Panc1 (cell line): Measurements from ENCODE around the gene IL12RB2. TPM values are rescaled to one million over a fixed set of nuclear protein-coding genes. Genes with fewer than 3 reads are reported as not detected.

Experiments used
- ATAC-seq: fragments of 200-7000 bp; cut with Tn5 transposase; 2 replicates; pipeline ENCODE4 v1.9.1; 2020; ENCODE audit warnings: mild to moderate bottlenecking, moderate library complexity
- BruUV-seq: library from RNA; stranded (reverse); fragments of 400-500 nt; replicated peaks from 2 replicates; lab custom pipeline; 2021; lab: Mats Ljungman, UMichigan
- CTCF ChIA-PET: fragments of 300-600 bp; sonication (Branson Sonifier 250); formaldehyde crosslinking; loops from one replicate; lab custom pipeline; 2022; ENCODE audit warnings: antibody characterized with exemption; lab: Charles Lee
- POLR2A ChIA-PET: fragments of 300-600 bp; sonication (Branson Sonifier 250); formaldehyde crosslinking; loops from one replicate; lab custom pipeline; 2022; ENCODE audit warnings: antibody characterized with exemption; lab: Charles Lee
- DNase-seq: peaks from one replicate; pipeline ENCODE4 v3.0.0-alpha.2; 2010; ENCODE audit warnings: low read depth, low spot score
- H3K27ac ChIP-seq: 2 replicates; pipeline ENCODE4 v1.5.1; 2011; ENCODE audit warnings: mild to moderate bottlenecking, low read length, inconsistent platforms
- H3K27me3 ChIP-seq: fragments of 200-500 bp; sonication (Bioruptor generic); 2 replicates; pipeline ENCODE4 v1.6.0; 2014; ENCODE audit warnings: low read length, inconsistent platforms; ENCODE audit not compliant: control insufficient read depth, insufficient read depth
- H3K36me3 ChIP-seq: fragments of 200-500 bp; sonication (Bioruptor generic); 2 replicates; pipeline ENCODE4 v1.5.1; 2014; ENCODE audit warnings: inconsistent platforms, mild to moderate bottlenecking, low read length, moderate library complexity; ENCODE audit not compliant: control insufficient read depth, insufficient read depth
- H3K4me1 ChIP-seq: 2 replicates; pipeline ENCODE4 v1.5.1; 2011; ENCODE audit warnings: inconsistent platforms, mild to moderate bottlenecking, low read length, moderate library complexity; ENCODE audit not compliant: control insufficient read depth, insufficient read depth
- H3K4me3 ChIP-seq, 2 experiments: 2 replicates each; pipeline ENCODE4 v1.5.1; 2011 to 2012; ENCODE audit warnings: low read depth in 2 of 2, low read length in 2 of 2, mild to moderate bottlenecking in 2 of 2, inconsistent platforms in 1 of 2, moderate library complexity in 1 of 2
- H3K9me3 ChIP-seq: fragments of 200-500 bp; sonication (Bioruptor generic); 2 replicates; pipeline ENCODE4 v1.5.1; 2014; ENCODE audit warnings: low read depth, mild to moderate bottlenecking, inconsistent platforms, low read length, moderate library complexity; ENCODE audit not compliant: control insufficient read depth, insufficient read depth
- CTCF ChIP-seq: fragments of 450-650 bp; IDR thresholded peaks from 2 replicates; pipeline ENCODE4 v1.5.1; 2017; ENCODE audit warnings: mild to moderate bottlenecking
- POLR2AphosphoS5 ChIP-seq: IDR thresholded peaks from 2 replicates; pipeline ENCODE4 v1.6.1; 2012; ENCODE audit warnings: mild to moderate bottlenecking, low read depth, low read length, moderate library complexity
- REST ChIP-seq, 2 experiments: IDR thresholded peaks; 2 replicates each; pipeline ENCODE4 v1.6.1; 2011 to 2012; ENCODE audit warnings: low read depth in 2 of 2, control low read depth in 1 of 2, low read length in 1 of 2, mild to moderate bottlenecking in 1 of 2, moderate library complexity in 1 of 2; ENCODE audit not compliant: insufficient read depth in 1 of 2
- SIN3A ChIP-seq: IDR thresholded peaks from 2 replicates; pipeline ENCODE4 v1.6.1; 2012; ENCODE audit warnings: low read depth, mild to moderate bottlenecking, low read length, moderate library complexity, borderline replicate concordance; ENCODE audit not compliant: insufficient read depth
- TCF7L2 ChIP-seq: IDR thresholded peaks from 2 replicates; pipeline ENCODE4 v1.6.1; 2011; ENCODE audit warnings: mild to moderate bottlenecking, low read depth, low read length, inconsistent platforms
- in situ Hi-C: cut with HindIII; loops from 2 replicates; pipeline ENCODE4 v1.10.0; 2016; ENCODE audit warnings: low sequenced_read_pairs, low pct_unique_long_range_greater_than_20kb
- intact Hi-C: fragments of 100-400 bp; cut with micrococcal nuclease; formaldehyde crosslinking; loops from one replicate; pipeline ENCODE4 v1.10.0; 2022; ENCODE audit not compliant: unreplicated experiment
- total RNA-seq: library from RNA; stranded (reverse); gene quantifications from one replicate; pipeline ENCODE4 v1.2.1, GENCODE V29; 2021; ENCODE audit not compliant: unreplicated experiment

The IL12RB2 gene
- total RNA-seq, 1 experiment from 2014 or later: 0.26 TPM

- no peaks in the 10 kb centered on the region for H3K36me3 ChIP-seq
- H3K9me3 ChIP-seq: no peaks in the 10 kb centered on the region
- CTCF ChIA-PET: no interaction called here
- no peak overlapping the region for H3K4me3 ChIP-seq
- H3K27me3 ChIP-seq: peaks cover under 1% of the 10 kb centered on the region; the same call in 1 of the 2 replicates
- TF ChIP-seq SIN3A (no peak), CTCF (no peak), REST (IDR thresholded peaks at IDR 0.05; ENCODE audit: insufficient read depth in 1 of 2, low read depth in 2 of 2, low read length in 1 of 2) (no peak), POLR2AphosphoS5 (no peak), TCF7L2 (no peak)
- intact Hi-C loops (no loop called here), in situ Hi-C loops (no loop called here)
- H3K4me1 ChIP-seq: no peaks in the 10 kb centered on the region
- no peak for DNase-seq
- POLR2A ChIA-PET: no interaction called here
- H3K27ac ChIP-seq: no peak overlapping the region
- BruUV-seq: no TSS peak
- no peak for ATAC-seq
Measured at GRCh38 chr1:67342076-67342890, 34.6 kb downstream of the IL12RB2 start.

- no peak for DNase-seq
- no peaks in the 10 kb centered on the region for H3K9me3 ChIP-seq
- no peaks in the 10 kb centered on the region for H3K36me3 ChIP-seq
- CTCF ChIA-PET: no interaction called here
- ATAC-seq: no peak
- no peak overlapping the region for H3K27ac ChIP-seq
- intact Hi-C loops: no loop called here
- H3K4me3 ChIP-seq: no peak overlapping the region
- TF ChIP-seq SIN3A (no peak), POLR2AphosphoS5 (no peak), TCF7L2 (no peak), CTCF (no peak), REST (IDR thresholded peaks at IDR 0.05; ENCODE audit: insufficient read depth in 1 of 2, low read depth in 2 of 2, low read length in 1 of 2) (no peak)
- peaks cover 2% of the 10 kb centered on the region; the same call in 1 of the 2 replicates for H3K27me3 ChIP-seq
- no peaks in the 10 kb centered on the region for H3K4me1 ChIP-seq
- no TSS peak for BruUV-seq
- in situ Hi-C loops: no loop called here
- POLR2A ChIA-PET: no interaction called here
Measured at GRCh38 chr1:67345556-67345955, 37.9 kb downstream of the IL12RB2 start.
